HEK293 (cell line): ENCODE data around the gene SBF1.

ENCODE experiments used
- CTCF ChIA-PET: fragments of 350-600 bp; formaldehyde crosslinking; extraction: SDS; loops from one replicate; lab custom pipeline; 2021; ENCODE audit warnings: antibody characterized with exemption; lab: Yijun Ruan, JAX
- POLR2A ChIA-PET: fragments of 300-600 bp; formaldehyde crosslinking; extraction: SDS; loops from one replicate; lab custom pipeline; 2020; ENCODE audit warnings: antibody characterized with exemption, inconsistent platforms; lab: Yijun Ruan, JAX
- H3K27ac ChIP-seq: fragments of 200-500 bp; sonication (Bioruptor generic); 2 replicates; pipeline ENCODE4 v1.5.1; 2014; ENCODE audit warnings: low read depth, low read length, control low read depth, inconsistent platforms; ENCODE audit errors: extremely low read depth
- H3K36me3 ChIP-seq, 2 experiments: fragments of 200-500 bp in 1 of 2; sonication (Bioruptor generic) in 1 of 2; 1 replicate in 1 of 2; 2 replicates in 1 of 2; pipeline ENCODE4 v1.5.1; 2014 to 2017; ENCODE audit warnings: inconsistent platforms in 2 of 2, low read length in 2 of 2; ENCODE audit not compliant: control insufficient read depth in 2 of 2, insufficient read depth in 1 of 2
- H3K4me1 ChIP-seq: fragments of 200-500 bp; sonication (Bioruptor generic); 2 replicates; pipeline ENCODE4 v1.5.1; 2014; ENCODE audit warnings: mild to moderate bottlenecking, low read length, inconsistent platforms; ENCODE audit not compliant: control insufficient read depth, insufficient read depth
- H3K4me3 ChIP-seq: 2 replicates; pipeline ENCODE4 v1.5.1; 2011; ENCODE audit warnings: low read depth, mild to moderate bottlenecking, control low read depth, low read length, moderate library complexity
- H3K9me3 ChIP-seq: fragments of 200-500 bp; sonication (Bioruptor generic); 2 replicates; pipeline ENCODE4 v1.5.1; 2014; ENCODE audit warnings: low read depth, low read length, inconsistent platforms; ENCODE audit not compliant: control insufficient read depth, insufficient read depth
- BCL11A ChIP-seq: fragments of 450-650 bp; formaldehyde crosslinking; IDR thresholded peaks from 2 replicates; pipeline ENCODE4 v1.5.1; 2016; ENCODE audit warnings: low read depth, missing biosample characterization, missing genetic modification characterization
- BCL11B ChIP-seq: fragments of 450-650 bp; formaldehyde crosslinking; IDR thresholded peaks from 2 replicates; pipeline ENCODE4 v1.5.1; 2016; ENCODE audit warnings: low read depth, missing biosample characterization, missing genetic modification characterization
- KLF8 ChIP-seq: fragments of 450-650 bp; formaldehyde crosslinking; IDR thresholded peaks from 2 replicates; pipeline ENCODE4 v1.5.1; 2016; ENCODE audit warnings: missing biosample characterization, missing genetic modification characterization
- SCRT2 ChIP-seq: fragments of 450-650 bp; formaldehyde crosslinking; IDR thresholded peaks from 2 replicates; pipeline ENCODE4 v1.5.1; 2016; ENCODE audit warnings: missing biosample characterization, missing genetic modification characterization
- ZNF10 ChIP-seq: fragments of 450-650 bp; formaldehyde crosslinking; IDR thresholded peaks from 2 replicates; pipeline ENCODE4 v1.5.1; 2017; ENCODE audit warnings: missing biosample characterization, missing genetic modification characterization
- ZNF174 ChIP-seq: fragments of 450-650 bp; formaldehyde crosslinking; IDR thresholded peaks from 2 replicates; pipeline ENCODE4 v1.5.0; 2017; ENCODE audit warnings: missing biosample characterization, mild to moderate bottlenecking, missing genetic modification characterization
- ZNF311 ChIP-seq: fragments of 450-650 bp; formaldehyde crosslinking; IDR thresholded peaks from 2 replicates; pipeline ENCODE4 v1.5.1; 2017; ENCODE audit warnings: missing biosample characterization, missing genetic modification characterization, borderline replicate concordance
- TF ChIP-seq, protein P1 (sequence below): fragments of 450-650 bp; formaldehyde crosslinking; IDR thresholded peaks from 2 replicates; pipeline ENCODE4 v1.5.1; 2016; ENCODE audit warnings: missing biosample characterization, missing genetic modification characterization, borderline replicate concordance
- TF ChIP-seq, protein P2 (sequence below): fragments of 450-650 bp; formaldehyde crosslinking; IDR thresholded peaks from 2 replicates; pipeline ENCODE4 v1.5.1; 2016; ENCODE audit warnings: missing biosample characterization, missing genetic modification characterization
- TF ChIP-seq, protein P3 (sequence below): fragments of 450-650 bp; formaldehyde crosslinking; optimal IDR thresholded peaks from 2 replicates; pipeline ENCODE3; 2016; ENCODE audit warnings: missing biosample characterization, mild to moderate bottlenecking, missing genetic modification characterization
- TF ChIP-seq, protein P4 (sequence below): fragments of 450-650 bp; formaldehyde crosslinking; IDR thresholded peaks from 2 replicates; pipeline ENCODE4 v1.5.1; 2016; ENCODE audit warnings: missing biosample characterization, missing genetic modification characterization
- TF ChIP-seq, protein P5 (sequence below): fragments of 450-650 bp; formaldehyde crosslinking; IDR thresholded peaks from 2 replicates; pipeline ENCODE4 v1.5.1; 2016; ENCODE audit warnings: missing biosample characterization, missing genetic modification characterization

Gene SBF1

DNA sequence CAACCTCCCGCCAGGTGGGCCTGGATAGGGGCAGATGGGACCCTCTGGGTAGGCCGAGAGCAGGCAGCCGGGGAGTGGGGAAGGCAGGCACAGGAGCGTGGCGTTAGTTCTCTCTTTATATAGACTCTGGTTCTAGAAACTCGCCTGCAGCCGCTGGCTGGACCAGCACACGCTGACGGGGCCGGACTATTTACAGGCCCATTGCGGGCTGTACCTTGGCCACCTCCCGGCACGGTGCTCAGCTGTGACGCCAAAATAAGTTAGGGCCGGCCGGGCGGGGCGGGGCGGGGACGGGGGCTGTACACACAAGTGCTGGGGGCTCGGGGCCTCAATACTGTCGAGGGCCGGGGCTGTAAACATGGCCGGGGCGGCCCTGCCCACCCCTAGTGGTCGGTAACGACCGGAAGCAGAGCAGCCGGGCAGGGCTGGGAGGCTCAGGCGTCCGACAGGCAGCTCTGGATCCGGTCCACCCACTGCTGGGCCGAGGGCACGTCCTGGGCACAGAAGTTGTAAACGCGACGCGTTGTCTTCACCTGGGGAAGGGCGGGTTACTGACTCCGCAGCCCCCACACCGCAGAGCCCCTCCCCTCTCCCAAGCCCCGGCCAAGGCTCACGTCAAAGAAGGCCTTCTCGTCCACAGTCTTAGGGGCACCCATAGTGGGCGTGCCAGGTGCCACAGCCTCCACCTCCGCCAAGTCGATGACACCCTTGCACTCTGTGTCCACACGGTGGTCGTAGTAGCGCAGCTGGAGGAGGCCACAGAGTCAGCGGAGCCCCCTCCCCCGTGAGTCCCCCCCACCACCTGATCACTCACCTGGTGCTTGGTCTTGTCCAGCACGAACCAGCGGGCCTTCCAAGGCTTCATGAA is 27.9 kb downstream of the SBF1 start:
- POLR2A ChIA-PET, result interaction anchor here (0.6 kb wide), 1 partner anchor 181 kb away, joined by 5 read pairs; no protein-coding TSS in a partner anchor
- CTCF ChIA-PET, result interaction anchor here (0.7 kb wide), 1 partner anchor 8 kb away, joined by 5 read pairs; no protein-coding TSS in a partner anchor
- Histone ChIP-seq H3K4me1 (no peaks in the 10 kb centered on the region; the same call in 1 of the 2 replicates), H3K9me3 (no peaks in the 10 kb centered on the region), H3K4me3 (no peak overlapping the region), H3K27ac (no peak overlapping the region), H3K36me3 (peaks cover 26 to 85% of the 10 kb centered on the region in 2 experiments)
- TF ChIP-seq, protein P1, sequence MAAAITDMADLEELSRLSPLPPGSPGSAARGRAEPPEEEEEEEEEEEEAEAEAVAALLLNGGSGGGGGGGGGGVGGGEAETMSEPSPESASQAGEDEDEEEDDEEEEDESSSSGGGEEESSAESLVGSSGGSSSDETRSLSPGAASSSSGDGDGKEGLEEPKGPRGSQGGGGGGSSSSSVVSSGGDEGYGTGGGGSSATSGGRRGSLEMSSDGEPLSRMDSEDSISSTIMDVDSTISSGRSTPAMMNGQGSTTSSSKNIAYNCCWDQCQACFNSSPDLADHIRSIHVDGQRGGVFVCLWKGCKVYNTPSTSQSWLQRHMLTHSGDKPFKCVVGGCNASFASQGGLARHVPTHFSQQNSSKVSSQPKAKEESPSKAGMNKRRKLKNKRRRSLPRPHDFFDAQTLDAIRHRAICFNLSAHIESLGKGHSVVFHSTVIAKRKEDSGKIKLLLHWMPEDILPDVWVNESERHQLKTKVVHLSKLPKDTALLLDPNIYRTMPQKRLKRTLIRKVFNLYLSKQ (tag by site-specific recombination), result no peak
- TF ChIP-seq KLF8 (tag by site-specific recombination), result peak; percentile 13; the same call in 1 of the 2 replicates
- TF ChIP-seq BCL11A (tag by site-specific recombination), result 0 out of 2 replicates have a peak, but pooled peaks have one; percentile 8
- TF ChIP-seq, protein P2, sequence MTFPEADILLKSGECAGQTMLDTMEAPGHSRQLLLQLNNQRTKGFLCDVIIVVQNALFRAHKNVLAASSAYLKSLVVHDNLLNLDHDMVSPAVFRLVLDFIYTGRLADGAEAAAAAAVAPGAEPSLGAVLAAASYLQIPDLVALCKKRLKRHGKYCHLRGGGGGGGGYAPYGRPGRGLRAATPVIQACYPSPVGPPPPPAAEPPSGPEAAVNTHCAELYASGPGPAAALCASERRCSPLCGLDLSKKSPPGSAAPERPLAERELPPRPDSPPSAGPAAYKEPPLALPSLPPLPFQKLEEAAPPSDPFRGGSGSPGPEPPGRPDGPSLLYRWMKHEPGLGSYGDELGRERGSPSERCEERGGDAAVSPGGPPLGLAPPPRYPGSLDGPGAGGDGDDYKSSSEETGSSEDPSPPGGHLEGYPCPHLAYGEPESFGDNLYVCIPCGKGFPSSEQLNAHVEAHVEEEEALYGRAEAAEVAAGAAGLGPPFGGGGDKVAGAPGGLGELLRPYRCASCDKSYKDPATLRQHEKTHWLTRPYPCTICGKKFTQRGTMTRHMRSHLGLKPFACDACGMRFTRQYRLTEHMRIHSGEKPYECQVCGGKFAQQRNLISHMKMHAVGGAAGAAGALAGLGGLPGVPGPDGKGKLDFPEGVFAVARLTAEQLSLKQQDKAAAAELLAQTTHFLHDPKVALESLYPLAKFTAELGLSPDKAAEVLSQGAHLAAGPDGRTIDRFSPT (tag by site-specific recombination), result 0 out of 2 replicates have a peak, but pooled peaks have one; percentile 33

DNA sequence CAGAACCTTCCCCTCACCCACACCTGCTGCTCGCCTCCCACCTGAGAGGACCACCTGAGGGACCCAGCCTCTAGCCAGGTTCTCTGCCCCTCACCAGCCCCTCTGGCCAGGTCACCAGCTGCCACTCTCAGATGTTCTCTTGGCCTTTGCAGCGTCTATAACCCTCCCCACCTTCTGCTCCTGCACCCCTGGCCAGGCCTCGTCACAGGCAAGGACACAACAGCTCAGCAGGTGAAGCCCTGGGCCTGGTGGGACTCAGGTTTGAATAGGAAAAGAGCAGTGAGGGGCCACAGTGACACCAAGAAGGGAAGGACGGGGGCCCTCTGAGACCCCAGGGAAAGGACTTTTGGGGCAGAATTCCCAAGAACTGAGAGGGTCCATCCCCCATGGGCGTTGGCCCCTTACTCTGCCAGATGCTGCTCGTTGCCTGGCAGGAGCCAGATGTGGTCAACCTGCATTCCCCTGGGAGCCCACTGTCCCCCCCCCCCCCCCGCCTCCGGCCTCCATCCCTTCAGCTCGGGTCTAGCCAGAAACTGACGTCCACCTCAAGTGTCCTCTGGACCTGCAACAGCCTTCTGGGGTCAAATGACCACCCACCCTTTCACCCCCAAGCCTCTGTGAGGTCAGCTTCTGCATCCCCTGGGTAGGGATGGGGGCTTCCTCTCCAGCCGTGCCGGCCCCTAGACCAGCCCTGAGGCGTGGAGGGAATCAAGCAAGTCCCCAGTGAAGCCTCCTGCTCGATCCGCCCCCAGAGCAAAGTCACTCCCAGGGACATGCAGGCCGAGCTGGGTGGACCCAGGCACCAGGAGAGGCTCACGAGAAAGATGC is 28.7 kb downstream of the SBF1 start:
- Histone ChIP-seq H3K27ac (peak overlapping the region; percentile 43), H3K9me3 (no peaks in the 10 kb centered on the region), H3K4me3 (no peak overlapping the region), H3K36me3 (peaks cover 18 to 86% of the 10 kb centered on the region in 2 experiments), H3K4me1 (no peaks in the 10 kb centered on the region; the same call in 1 of the 2 replicates)
- POLR2A ChIA-PET, result interaction anchor here (0.6 to 2.5 kb wide), 2 partner anchors 80 to 180 kb away, joined by 5 to 12 read pairs; partner anchors contain the start of gene SCO2
- CTCF ChIA-PET, result interaction anchor here (0.7 kb wide), 1 partner anchor 50 kb away, joined by 4 read pairs; no protein-coding TSS in a partner anchor
- TF ChIP-seq ZNF10 (tag by site-specific recombination) (peak; percentile 59; the same call in 1 of the 2 replicates), SCRT2 (tag by site-specific recombination) (peak; percentile 80; the same call in 1 of the 2 replicates), BCL11A (tag by site-specific recombination) (peak; percentile 17; the same call in 1 of the 2 replicates), BCL11B (tag by site-specific recombination) (no peak)

DNA sequence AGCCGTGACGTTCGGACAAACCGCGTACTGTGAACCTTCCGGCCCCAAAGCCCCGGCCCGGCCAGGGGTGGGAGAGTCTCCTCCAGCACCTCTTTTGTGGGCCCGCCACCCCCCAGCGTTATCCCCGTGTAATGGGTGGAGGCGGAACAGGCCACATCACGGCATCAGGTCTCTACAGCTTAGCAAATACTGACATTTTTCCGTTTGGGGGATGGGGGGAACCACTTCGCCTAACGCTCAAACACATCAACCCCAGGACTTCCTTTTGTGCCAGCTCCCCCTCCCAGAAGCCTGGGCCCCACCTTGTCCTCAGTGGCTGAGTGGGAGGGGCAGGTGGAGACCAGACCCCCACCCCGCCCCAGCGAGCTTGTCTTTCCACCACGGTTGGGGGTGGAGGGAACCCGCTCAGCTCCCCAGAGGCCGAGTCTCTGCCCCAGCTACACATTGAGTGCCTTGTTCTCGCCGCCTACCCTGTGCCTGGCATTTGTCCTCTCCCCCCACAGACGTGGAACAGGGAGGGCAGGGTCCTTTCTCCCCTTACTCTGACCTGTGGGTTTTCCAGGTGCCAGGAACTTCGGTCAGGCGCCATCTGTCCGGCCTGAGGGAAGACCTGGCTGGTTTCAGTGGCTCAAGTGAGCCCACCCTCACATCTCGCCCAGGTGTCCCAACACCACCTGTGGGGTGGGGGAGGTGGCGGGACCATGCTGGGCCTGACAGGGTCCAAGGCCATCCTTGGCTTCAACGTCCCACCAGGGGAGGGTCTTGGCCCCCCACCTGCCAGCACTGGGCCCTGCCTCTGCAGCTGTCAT is 29.6 kb downstream of the SBF1 start:
- Histone ChIP-seq H3K36me3 (peaks cover 9 to 88% of the 10 kb centered on the region in 2 experiments; a peak in 2 of 3 replicates), H3K4me3 (no peak overlapping the region), H3K9me3 (no peaks in the 10 kb centered on the region), H3K27ac (peak overlapping the region; percentile 43), H3K4me1 (no peaks in the 10 kb centered on the region; the same call in 1 of the 2 replicates)
- POLR2A ChIA-PET, result interaction anchor here (1.0 to 3.0 kb wide), 5 partner anchors 56 to 194 kb away, joined by 3 to 12 read pairs (median 5); partner anchors contain the start of genes HDAC10, LMF2, NCAPH2 and SCO2
- CTCF ChIA-PET, result interaction anchor here (0.5 to 0.9 kb wide), 4 partner anchors 51 to 174 kb away, joined by 3 to 4 read pairs (median 3); no protein-coding TSS in a partner anchor
- TF ChIP-seq, protein P3, sequence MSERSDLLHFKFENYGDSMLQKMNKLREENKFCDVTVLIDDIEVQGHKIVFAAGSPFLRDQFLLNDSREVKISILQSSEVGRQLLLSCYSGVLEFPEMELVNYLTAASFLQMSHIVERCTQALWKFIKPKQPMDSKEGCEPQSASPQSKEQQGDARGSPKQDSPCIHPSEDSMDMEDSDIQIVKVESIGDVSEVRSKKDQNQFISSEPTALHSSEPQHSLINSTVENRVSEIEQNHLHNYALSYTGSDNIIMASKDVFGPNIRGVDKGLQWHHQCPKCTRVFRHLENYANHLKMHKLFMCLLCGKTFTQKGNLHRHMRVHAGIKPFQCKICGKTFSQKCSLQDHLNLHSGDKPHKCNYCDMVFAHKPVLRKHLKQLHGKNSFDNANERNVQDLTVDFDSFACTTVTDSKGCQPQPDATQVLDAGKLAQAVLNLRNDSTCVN (tag by site-specific recombination), result no peak
- no peak for TF ChIP-seq ZNF174 (tag by site-specific recombination)
- TF ChIP-seq, protein P4, sequence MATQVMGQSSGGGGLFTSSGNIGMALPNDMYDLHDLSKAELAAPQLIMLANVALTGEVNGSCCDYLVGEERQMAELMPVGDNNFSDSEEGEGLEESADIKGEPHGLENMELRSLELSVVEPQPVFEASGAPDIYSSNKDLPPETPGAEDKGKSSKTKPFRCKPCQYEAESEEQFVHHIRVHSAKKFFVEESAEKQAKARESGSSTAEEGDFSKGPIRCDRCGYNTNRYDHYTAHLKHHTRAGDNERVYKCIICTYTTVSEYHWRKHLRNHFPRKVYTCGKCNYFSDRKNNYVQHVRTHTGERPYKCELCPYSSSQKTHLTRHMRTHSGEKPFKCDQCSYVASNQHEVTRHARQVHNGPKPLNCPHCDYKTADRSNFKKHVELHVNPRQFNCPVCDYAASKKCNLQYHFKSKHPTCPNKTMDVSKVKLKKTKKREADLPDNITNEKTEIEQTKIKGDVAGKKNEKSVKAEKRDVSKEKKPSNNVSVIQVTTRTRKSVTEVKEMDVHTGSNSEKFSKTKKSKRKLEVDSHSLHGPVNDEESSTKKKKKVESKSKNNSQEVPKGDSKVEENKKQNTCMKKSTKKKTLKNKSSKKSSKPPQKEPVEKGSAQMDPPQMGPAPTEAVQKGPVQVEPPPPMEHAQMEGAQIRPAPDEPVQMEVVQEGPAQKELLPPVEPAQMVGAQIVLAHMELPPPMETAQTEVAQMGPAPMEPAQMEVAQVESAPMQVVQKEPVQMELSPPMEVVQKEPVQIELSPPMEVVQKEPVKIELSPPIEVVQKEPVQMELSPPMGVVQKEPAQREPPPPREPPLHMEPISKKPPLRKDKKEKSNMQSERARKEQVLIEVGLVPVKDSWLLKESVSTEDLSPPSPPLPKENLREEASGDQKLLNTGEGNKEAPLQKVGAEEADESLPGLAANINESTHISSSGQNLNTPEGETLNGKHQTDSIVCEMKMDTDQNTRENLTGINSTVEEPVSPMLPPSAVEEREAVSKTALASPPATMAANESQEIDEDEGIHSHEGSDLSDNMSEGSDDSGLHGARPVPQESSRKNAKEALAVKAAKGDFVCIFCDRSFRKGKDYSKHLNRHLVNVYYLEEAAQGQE (tag by site-specific recombination), result no peak
- TF ChIP-seq ZNF311 (tag by site-specific recombination), result no peak
- TF ChIP-seq, protein P5, sequence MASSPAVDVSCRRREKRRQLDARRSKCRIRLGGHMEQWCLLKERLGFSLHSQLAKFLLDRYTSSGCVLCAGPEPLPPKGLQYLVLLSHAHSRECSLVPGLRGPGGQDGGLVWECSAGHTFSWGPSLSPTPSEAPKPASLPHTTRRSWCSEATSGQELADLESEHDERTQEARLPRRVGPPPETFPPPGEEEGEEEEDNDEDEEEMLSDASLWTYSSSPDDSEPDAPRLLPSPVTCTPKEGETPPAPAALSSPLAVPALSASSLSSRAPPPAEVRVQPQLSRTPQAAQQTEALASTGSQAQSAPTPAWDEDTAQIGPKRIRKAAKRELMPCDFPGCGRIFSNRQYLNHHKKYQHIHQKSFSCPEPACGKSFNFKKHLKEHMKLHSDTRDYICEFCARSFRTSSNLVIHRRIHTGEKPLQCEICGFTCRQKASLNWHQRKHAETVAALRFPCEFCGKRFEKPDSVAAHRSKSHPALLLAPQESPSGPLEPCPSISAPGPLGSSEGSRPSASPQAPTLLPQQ, result peak; percentile 77
